HG02970 (cell line): ENCODE measurements around the gene ANGPTL2.

ENCODE experiments used
- ATAC-seq: cut with Tn5 transposase; IDR thresholded peaks from one replicate; pipeline ENCODE4 v1.9.1; 2021; ENCODE audit warnings: mild to moderate bottlenecking, moderate library complexity, moderate number of reproducible peaks; ENCODE audit not compliant: unreplicated experiment, low FRiP score

ANGPTL2 gene

DNA sequence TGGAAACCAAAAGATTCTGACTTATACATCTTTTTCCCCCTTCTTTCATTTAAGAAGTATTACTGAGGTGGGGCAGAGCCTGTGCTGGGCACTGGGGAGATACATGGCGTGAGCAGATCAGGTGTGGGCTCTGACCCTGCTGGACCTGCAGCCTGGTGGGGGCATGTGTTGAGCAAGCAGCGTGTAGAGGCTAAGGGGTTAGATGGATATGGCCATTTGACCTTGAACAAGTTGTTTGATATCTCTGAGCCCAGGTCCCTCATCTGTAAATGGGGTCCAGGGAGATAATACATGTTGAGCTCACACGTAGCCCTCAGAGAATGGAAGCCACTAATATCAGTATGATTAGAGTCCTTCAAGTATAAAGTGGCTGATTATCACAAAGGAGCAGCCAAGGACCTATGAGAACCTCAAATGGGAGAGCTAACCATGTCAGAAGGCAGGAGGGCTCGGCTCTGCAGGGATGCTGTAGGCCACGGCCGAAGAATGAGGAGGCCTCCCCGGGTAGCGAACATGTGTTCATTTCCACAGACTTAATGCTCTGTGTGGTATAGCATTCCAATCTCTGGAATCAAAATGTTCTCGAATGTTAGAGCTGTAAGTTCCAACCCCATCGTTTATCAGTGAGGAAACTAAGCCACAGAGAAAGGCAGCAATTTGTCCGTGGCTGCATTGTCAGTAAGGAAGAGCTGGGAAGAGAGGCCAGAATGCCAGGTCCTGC, 15.4 kb upstream of the ANGPTL2 start:
- ATAC-seq, result no peak

DNA sequence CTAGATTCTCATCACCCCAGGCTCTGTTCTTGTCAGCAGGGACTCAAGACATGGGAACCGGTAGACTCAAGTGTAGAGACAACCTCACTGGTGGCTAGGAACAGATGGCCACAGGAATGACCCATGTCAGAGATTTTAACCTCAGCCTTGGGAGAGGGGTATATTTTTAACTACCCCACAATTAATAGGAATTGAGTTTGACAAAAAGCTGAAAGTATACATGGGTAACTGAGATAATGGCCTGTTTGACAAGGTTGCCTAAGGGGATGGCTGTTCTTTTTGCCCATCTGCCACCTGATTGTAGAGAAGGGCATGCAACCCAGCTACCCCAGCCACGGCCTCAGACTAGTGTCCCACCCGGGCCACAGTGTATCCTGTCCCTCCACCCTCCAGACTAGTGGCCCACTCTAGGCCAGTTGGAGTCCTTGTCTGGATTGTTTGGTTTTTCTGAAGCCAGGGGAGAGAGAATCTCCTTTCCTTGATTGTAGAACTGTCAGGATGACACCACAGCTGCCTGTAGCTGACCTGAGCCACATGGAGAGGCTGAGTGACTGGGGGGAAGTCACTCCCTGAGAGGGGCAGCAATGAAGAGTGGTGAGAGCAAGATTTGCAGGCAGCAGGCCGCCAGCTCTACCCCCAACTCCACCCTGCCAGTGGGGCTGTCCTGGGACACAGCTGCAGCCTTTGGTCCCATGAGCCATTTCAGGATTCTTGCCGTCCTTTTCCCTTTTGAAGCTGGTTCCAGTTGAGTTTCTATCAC, 14.6 kb upstream of the ANGPTL2 start:
- no peak for ATAC-seq

- ATAC-seq, result no peak
Observed at GRCh38 chr9:127136081-127136879, 13.8 kb upstream of the ANGPTL2 start.

- no peak for ATAC-seq
Observed at GRCh38 chr9:127135056-127135745, 12.8 kb upstream of the ANGPTL2 start.

GRCh38 chr9:127133739-127134167, 11.3 kb upstream of the ANGPTL2 start:
- no peak for ATAC-seq

- ATAC-seq, result no peak
Observed at GRCh38 chr9:127132921-127133647, 10.6 kb upstream of the ANGPTL2 start.

- no peak for ATAC-seq
Observed at GRCh38 chr9:127132375-127132774, 9.9 kb upstream of the ANGPTL2 start.

DNA sequence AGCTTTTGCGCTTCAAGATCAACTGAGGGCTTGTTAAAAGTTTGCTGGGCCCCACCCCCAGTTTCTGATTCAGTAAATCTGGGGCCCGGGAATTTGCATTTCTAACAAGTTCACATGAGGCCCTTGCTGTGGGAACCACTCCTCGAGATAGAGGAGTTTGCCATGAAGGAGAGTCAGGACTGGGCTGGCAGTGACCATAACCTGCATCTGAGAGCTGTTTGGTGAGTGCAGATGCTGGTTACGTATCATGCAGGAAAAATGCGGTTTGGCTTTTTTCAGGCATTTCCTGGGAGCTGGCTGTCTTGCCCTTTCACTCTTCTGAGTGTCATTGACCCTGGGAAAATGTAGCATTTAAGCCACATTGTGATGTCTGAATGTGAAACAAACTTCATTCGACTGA, 9.4 kb upstream of the ANGPTL2 start:
- ATAC-seq, result no peak

GRCh38 chr9:127130661-127131538, 8.5 kb upstream of the ANGPTL2 start:
- no peak for ATAC-seq

- no peak for ATAC-seq
Observed at GRCh38 chr9:127130235-127130634, 7.8 kb upstream of the ANGPTL2 start.

GRCh38 chr9:127129718-127130085, 7.3 kb upstream of the ANGPTL2 start:
- no peak for ATAC-seq

- no peak for ATAC-seq
Observed at GRCh38 chr9:127129073-127129717, 6.8 kb upstream of the ANGPTL2 start.

GRCh38 chr9:127128341-127129072, 6.1 kb upstream of the ANGPTL2 start:
- no peak for ATAC-seq

- ATAC-seq, result no peak
Observed at GRCh38 chr9:127126971-127127370, 4.5 kb upstream of the ANGPTL2 start.

DNA sequence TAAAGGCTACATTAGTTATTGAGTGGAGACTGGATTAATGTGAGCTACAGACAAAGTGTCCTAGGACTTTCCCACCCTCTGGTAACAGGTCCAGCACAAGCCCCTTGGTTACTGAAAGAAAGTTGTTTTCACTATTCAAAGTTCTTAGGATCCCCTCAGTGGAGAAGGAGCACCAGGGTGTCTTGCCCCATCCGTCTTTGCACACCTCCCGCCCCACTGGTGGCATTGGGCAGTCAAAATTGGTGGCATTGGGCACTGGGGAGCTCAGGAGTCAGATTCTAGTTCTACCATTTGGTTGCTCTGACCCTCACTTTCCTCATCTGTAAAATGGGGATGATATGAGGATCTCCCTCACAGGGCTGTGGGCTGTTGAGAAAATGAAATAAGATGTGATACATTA, 2.4 kb upstream of the ANGPTL2 start:
- no peak for ATAC-seq

DNA sequence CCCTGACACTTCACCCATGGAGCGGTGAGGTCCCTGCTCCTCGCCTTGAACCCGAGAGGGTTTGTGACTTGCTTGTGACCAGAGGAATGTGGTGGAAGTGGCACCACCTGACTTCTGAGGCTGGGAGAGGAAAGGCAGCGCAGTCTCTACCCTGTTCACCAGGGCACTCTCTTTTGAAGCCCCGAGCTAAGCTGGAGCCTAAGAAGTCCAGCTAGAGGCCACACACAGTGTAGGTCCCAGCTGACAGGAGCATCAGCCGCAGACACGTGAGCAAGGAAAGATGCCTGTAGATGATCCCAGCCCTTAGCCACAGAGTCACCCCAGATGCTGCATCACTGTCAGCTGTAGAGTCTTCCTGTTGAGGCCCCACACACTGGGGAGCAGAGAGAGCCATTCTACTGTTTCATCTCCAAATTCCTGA, 1.7 kb upstream of the ANGPTL2 start:
- ATAC-seq, result no peak

DNA sequence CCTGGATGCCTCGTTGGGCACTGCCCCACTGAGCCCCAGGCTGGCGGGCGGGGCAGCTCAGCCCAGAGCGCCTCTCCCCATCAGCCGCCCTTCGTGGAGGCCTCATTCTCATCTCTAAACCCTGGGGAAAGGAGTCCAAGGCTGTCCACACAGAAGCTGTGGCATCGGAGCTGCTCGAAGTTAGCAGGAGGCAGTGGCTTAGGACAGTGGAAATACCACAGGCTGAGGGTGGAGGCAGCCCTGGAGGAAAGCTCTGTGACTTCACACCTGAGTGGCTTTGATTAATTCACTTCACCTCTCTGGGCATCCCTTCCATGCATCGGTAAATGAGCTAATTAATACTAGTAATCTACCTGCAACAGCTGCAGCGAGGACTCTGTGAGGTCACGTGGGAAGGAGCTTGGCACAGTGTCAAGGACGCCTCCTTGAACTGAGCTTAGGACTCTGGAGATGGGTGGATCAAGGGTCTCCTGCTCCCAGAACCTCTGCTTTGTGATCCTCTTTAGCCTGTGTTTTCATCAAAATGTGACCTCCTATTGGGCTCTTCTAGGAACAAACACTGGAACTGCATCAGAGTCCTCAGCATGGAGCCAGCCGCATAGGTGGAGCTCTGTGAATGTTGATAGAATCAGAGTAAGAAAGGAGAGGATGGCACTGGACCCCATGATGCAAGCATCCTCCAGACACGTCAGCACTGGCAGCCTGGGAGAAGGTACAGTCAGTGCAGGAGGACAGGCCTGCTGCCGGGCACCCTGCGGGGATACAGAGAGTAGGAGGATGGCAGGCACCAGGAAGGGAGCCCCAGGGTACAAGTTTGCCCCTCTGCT, 842 bp upstream of the ANGPTL2 start:
- ATAC-seq, result no peak
